RWPE1 (cell line): Measurements from ENCODE around the gene BGN.

Experiments
- CTCF ChIA-PET: fragments of 350-600 bp; sonication (Branson Sonifier 250); formaldehyde crosslinking; extraction: SDS; loops from one replicate; lab custom pipeline; 2021; lab: Yijun Ruan, JAX
- POLR2A ChIA-PET: fragments of 400-600 bp; formaldehyde crosslinking; extraction: SDS; loops from one replicate; lab custom pipeline; 2020; ENCODE audit warnings: antibody characterized with exemption; ENCODE audit not compliant: low non-redundant PET; lab: Yijun Ruan, JAX
- DNase-seq: peaks from one replicate; pipeline ENCODE4 v3.0.0; 2012; ENCODE audit warnings: low spot score
- H3K27ac ChIP-seq: fragments of 450-650 bp; 2 replicates; pipeline ENCODE4 v1.5.1; 2017
- TF ChIP-seq, protein P1 (sequence below): fragments of 450-650 bp; conservative IDR thresholded peaks from 2 replicates; pipeline ENCODE4 v1.5.1; 2017; ENCODE audit warnings: low read depth, mild to moderate bottlenecking

The BGN gene

DNA sequence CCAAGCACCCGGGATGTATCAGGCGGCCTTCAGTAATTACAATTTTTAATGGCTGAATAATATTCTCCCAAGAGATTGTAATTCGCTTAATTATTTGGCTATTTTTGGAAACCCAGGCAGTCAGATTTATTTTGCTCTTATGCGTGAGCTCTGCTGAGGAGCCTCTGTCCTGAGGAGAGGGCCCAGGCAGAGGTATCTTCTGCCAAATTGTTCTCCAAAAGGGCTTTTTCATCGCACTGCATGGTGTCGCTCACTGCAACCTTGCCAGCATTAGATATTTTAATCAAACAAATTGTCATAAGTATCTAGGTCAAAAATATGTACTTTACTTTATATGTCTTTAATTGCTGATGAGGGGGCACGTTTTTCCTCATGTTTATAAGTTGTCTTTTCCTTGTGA, 28.5 kb downstream of the BGN start:
- DNase-seq: no peak
- TF ChIP-seq, protein P1, sequence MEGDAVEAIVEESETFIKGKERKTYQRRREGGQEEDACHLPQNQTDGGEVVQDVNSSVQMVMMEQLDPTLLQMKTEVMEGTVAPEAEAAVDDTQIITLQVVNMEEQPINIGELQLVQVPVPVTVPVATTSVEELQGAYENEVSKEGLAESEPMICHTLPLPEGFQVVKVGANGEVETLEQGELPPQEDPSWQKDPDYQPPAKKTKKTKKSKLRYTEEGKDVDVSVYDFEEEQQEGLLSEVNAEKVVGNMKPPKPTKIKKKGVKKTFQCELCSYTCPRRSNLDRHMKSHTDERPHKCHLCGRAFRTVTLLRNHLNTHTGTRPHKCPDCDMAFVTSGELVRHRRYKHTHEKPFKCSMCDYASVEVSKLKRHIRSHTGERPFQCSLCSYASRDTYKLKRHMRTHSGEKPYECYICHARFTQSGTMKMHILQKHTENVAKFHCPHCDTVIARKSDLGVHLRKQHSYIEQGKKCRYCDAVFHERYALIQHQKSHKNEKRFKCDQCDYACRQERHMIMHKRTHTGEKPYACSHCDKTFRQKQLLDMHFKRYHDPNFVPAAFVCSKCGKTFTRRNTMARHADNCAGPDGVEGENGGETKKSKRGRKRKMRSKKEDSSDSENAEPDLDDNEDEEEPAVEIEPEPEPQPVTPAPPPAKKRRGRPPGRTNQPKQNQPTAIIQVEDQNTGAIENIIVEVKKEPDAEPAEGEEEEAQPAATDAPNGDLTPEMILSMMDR: no peak
- POLR2A ChIA-PET: no interaction called here
- CTCF ChIA-PET: no interaction called here
- H3K27ac ChIP-seq: no peak overlapping the region

DNA sequence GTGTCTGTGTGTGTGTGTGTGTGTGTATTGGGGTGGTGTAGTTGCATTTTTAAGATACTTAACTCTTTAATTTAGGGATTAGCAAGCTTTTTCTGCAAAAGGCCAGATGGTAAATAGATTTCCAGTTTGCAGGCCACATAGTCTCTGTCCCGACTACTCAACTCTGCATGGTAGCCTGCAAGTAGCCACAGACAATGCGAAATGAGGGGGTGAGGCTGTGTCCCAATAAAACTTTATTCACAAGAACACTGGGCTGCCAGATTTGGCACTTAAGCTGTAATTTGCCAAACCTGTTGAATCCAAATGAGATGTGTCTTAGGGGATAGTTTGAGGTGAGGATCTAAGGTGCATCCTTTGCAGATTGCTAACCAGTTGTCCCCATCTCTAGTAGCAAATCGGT, 29.5 kb downstream of the BGN start:
- H3K27ac ChIP-seq: no peak overlapping the region
- DNase-seq: no peak
- TF ChIP-seq, protein P1: no peak
- ChIA-PET CTCF (no interaction called here), POLR2A (no interaction called here)

- H3K27ac ChIP-seq: no peak overlapping the region
- no peak for DNase-seq
- ChIA-PET CTCF (no interaction called here), POLR2A (no interaction called here)
- TF ChIP-seq, protein P1: no peak
Observed at GRCh38 chrX:153525451-153525850, 30.7 kb downstream of the BGN start.

DNA sequence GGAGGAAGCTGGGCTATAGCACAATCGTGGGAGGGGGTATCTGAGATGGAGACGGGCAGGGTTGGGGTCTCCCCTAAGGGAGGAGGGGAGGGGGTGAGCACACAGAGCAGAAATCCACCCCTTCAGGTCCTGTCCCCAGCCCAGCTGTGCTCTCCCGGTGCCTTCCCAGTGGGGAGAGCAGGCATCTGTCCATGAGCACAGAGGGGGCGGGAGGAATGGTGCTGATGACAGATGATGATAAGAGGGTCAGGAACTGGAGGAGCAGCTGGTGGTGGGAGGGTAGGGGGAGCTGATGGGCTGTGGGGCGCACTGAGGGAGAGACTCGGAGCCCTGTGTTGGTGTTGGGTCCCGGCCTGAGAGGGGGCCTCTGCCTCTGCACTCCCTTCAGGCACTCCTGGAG, 31.3 kb downstream of the BGN start:
- CTCF ChIA-PET: no interaction called here
- TF ChIP-seq, protein P1: no peak
- no peak overlapping the region for H3K27ac ChIP-seq
- POLR2A ChIA-PET: no interaction called here
- DNase-seq: no peak

DNA sequence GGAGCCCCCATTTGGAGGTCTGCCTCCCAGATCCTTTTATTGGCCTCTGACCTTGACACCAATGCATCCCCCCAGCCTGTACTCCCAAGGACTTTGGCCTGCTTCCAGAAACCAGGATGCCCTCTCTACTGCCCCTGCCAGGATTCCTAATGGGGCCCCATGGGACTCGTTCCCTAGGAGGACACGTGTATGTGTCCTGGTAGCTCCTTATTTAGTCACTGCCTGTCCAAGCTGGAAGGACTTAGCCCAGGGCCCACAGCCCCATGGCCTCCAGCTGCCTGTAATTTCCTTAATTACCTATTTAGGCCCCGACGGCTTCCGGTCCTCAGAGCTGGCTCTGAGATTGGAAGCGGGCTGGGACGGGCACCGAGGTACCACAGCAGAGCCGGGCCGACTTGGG, 32.0 kb downstream of the BGN start:
- ChIA-PET POLR2A (no interaction called here), CTCF (interaction anchor here (0.6 kb wide), 1 partner anchor 17 kb away, joined by 4 read pairs; no protein-coding TSS in a partner anchor)
- H3K27ac ChIP-seq: no peak overlapping the region
- TF ChIP-seq, protein P1: no peak
- no peak for DNase-seq

- no peak overlapping the region for H3K27ac ChIP-seq
- TF ChIP-seq, protein P1: no peak
- DNase-seq: no peak
- ChIA-PET CTCF (interaction anchor here (0.6 to 0.7 kb wide), 2 partner anchors 17 to 69 kb away, joined by 4 read pairs; no protein-coding TSS in a partner anchor), POLR2A (no interaction called here)
Observed at GRCh38 chrX:153527208-153527607, 32.4 kb downstream of the BGN start.
